ENCODE results near the gene NYAP2.

The NYAP2 gene

DNA sequence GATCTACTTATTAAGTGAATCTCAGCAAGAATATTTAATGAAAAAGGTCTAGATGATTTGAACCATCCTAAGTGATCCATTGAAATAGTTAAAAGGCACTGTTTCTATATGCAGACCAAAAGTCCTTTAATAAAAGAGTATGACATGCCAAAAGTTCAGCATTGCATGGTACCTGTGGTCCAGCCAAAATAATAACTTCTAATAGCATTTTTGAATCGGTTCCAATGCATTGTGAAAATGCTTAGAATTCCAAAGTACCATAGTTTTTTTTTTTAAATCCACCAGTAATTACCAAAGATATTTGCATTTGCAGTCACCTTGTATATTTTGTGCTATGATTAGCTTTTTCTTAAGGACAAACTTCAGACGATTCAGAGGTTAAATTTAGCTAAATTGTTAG is 79.9 kb downstream of the NYAP2 start:
- no peak for DNase-seq (ENCODE audit: low read depth in 1 of 2, low spot score in 1 of 2)

DNA sequence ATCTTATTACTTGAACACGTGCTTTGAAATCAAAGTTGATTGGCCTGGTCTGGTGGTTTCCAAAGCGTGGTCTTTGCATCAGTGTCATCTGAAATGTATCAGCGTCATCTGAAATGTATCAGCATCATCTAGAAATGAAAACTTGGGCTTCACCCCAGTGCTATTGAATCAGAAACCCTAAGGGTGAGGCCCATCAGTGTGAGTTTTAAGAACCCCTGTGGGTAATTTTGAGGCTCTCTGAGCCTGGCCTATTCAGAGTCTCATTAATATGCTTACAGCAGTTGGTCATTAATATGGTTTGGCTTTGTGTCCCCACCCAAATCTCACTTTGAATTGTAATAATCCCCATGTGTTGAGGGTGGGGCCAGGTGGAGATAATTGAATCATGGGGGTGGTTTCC is 85.2 kb downstream of the NYAP2 start:
- no peak for DNase-seq (ENCODE audit: low read depth in 1 of 2, low spot score in 1 of 2)

- no peak for DNase-seq (ENCODE audit: low read depth in 1 of 2, low spot score in 1 of 2)
Observed at GRCh38 chr2:225486236-225486635, 86.7 kb downstream of the NYAP2 start.

DNA sequence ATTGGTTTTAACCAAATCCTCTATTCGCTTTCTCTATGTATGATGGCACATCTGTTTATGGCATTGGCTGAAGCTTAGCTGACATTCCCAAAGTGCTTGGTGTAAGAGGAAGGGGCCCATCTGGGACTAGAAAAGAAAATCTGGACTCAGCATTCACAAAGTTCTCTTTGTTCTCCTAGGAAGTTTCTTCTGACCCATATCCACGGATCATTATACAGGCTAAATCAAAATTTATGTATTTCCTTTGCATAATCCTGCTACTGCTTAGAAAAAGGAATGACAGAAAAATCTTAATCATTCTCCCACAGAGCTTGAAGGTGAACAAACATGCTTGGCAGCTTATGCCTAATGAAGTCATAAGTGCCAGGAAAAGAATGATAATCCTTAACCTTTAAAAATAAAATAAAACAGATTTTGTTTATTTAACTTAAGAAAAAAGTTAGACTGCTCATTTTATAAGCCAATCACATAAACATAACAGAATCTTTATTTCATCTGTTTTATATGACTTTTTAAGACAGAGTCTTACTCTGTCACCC is 88.4 kb downstream of the NYAP2 start:
- no peak for DNase-seq (ENCODE audit: low read depth in 1 of 2, low spot score in 1 of 2)

- no peak for DNase-seq (ENCODE audit: low read depth in 1 of 2, low spot score in 1 of 2)
Observed at GRCh38 chr2:225488743-225489142, 89.2 kb downstream of the NYAP2 start.

GRCh38 chr2:225493420-225494099 is 94.0 kb downstream of the NYAP2 start:
- no peak for DNase-seq (ENCODE audit: low read depth in 1 of 2, low spot score in 1 of 2)

GRCh38 chr2:225494100-225494459 is 94.6 kb downstream of the NYAP2 start:
- DNase-seq (ENCODE audit: low read depth in 1 of 2, low spot score in 1 of 2): no peak

DNA sequence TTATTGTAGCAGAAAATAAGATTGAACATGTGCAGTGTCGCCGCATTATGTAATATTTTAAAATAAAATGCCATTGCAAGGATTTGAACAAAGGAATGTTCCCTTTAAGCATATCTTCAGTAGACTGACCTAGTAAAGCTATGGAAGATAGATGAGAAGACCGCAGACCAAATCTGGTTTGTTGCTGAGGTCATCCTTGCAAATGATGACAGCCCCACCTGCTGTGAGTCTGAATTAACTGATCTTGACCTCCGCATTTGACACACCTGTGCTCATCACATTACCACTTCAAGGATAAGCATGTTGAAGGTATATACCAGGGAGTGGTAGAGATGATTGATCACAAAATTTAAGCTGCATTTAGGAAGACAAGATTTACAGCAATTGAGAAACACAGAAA is 96.2 kb downstream of the NYAP2 start:
- no peak for DNase-seq (ENCODE audit: low read depth in 1 of 2, low spot score in 1 of 2)

DNA sequence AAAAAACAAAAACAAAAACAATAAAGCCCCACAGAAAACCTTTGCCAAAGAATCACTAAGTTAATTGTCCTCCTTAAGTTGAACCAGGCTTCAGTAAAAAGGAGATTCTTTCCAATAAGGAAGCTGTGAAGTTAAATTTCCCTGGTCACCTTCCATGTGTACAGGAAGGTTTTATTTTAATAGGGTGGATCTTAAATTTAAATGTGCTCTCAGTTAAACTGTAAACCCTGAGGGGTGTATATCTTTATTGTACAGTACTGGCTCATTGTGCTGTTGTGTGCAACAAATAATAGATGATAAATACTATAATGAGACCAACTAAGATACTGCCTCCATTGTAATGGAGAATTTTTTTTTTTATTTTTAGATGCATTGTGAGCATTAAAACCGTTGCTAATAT is 97.1 kb downstream of the NYAP2 start:
- DNase-seq (ENCODE audit: low read depth in 1 of 2, low spot score in 1 of 2): no peak

DNA sequence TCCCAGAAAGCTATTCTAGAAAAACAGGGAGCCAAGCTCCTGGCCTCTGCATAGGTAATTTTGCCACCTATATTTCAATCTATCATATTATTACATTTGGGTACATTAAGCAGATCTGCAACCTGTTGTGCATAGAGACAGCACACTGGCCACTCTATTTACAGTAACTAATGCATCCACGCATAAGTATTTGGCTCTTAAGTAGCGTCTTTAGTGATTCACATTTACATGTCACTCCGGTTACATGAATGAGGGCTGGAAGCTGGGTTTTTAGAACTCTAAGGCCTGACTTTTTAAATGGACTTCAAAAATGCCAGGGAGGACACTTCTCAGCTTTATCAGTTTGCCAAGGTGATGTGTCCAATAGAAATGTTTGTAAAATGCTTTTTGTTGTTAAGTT is 97.7 kb downstream of the NYAP2 start:
- DNase-seq (ENCODE audit: low read depth in 1 of 2, low spot score in 1 of 2): no peak

DNA sequence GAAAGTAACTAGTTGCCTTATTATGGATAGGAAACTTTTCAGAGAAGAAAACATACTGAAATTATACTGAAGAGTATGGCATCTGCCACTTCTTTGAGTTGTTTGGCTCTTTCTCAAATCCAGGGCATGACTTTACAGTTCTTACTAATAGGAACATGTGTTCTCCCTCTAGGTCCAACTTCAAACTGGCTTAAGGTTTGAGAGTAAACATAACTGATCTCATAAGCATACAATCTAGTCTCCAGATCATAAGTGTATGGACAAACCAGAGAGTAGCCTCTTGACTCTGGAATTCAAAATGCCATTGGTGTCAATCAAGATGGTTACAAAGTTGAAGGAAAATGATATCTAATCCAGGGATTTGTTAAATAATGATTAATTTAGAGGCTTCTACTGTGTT is 101.5 kb downstream of the NYAP2 start:
- DNase-seq (ENCODE audit: low read depth in 1 of 2, low spot score in 1 of 2): no peak

- DNase-seq (ENCODE audit: low read depth in 1 of 2, low spot score in 1 of 2): no peak
Observed at GRCh38 chr2:225502971-225503370, 103.5 kb downstream of the NYAP2 start.

DNA sequence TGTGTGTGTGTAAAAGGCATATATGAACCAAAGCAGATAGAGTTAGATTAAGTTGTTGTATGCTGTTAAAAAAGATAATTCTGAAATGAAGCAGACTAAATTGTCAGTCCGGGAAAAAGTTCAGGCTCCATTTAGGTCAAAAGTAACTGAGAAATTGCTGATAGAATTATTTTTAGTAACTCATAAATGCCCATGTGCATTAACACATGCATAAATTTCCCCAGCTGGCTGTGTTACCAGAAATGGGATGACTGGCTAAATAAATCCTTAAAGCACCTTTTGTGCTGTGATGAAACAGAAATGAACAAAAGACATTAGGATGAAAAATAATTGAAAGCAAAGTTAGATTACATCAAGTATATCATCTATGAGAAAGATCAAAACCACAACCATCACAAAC is 111.3 kb downstream of the NYAP2 start:
- DNase-seq (ENCODE audit: low read depth in 1 of 2, low spot score in 1 of 2): no peak

DNA sequence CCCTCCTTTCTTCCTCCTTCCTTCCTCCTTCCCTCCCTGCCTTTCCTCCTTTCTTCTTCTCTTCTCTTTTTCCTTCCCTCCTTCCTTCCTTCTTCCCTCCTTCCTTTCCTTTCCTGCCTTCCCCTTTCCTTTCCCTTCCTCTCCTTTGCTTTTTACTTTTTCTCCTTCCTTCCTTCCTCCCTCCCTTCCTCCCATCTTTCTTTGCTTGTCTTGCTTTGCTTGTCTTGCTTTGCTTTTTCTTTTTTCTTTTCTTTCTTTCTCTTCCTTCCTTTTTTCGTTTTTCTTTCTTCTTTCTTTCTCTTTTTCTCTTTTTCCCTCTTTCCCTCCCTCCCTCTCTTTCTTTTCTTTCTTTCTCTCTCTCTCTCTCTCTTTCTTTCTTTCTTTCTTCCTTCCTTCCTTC is 113.0 kb downstream of the NYAP2 start:
- no peak for DNase-seq (ENCODE audit: low read depth in 1 of 2, low spot score in 1 of 2)

- no peak for DNase-seq (ENCODE audit: low read depth in 1 of 2, low spot score in 1 of 2)
Observed at GRCh38 chr2:225512876-225513540, 113.5 kb downstream of the NYAP2 start.

GRCh38 chr2:225515033-225515432 is 115.5 kb downstream of the NYAP2 start:
- DNase-seq (ENCODE audit: low read depth in 1 of 2, low spot score in 1 of 2): no peak

GRCh38 chr2:225526760-225527390 is 127.4 kb downstream of the NYAP2 start:
- DNase-seq (ENCODE audit: low read depth in 1 of 2, low spot score in 1 of 2): no peak

- DNase-seq (ENCODE audit: low read depth in 1 of 2, low spot score in 1 of 2): no peak
Observed at GRCh38 chr2:225531559-225531958, 132.0 kb downstream of the NYAP2 start.

DNA sequence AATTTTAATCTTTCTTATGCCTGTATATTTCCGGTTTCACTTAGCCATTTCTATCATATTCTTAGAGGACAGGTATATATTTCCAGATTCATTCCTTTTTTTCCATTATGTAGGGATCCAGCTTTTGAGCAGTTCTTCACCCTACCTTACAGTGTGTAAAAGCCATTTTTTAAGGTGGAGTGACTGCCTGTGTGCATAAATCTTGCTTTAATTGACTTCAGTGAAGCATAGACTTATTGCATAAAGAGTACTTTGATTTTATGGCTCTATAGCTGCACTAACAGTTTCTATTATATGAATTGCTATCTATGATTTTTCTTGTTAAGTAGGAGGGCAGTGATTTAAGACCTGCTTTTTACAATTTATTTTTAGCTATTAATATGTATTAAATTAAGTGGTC is 132.6 kb downstream of the NYAP2 start:
- no peak for DNase-seq (ENCODE audit: low read depth in 1 of 2, low spot score in 1 of 2)

GRCh38 chr2:225534037-225534436 is 134.5 kb downstream of the NYAP2 start:
- no peak for DNase-seq (ENCODE audit: low read depth in 1 of 2, low spot score in 1 of 2)

DNA sequence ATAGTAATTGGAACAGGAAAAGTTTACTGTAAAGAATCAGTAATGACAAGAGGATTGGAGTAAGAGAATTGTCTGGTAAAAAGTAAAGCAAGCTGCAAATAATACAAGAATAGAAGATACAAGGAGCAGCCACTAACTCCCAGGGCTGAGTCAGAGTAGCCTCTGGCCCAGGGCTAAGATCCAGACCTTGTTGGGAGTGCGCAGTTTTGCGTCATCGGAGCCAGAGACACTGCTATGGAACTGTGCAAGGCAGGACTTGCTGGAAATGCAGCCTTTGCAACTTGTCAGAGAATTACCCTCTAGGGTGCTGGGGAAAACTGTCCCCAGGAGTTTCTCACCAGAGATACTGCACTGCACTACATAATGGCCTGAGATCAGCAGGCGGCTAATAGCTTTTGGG is 135.2 kb downstream of the NYAP2 start:
- DNase-seq (ENCODE audit: low read depth in 1 of 2, low spot score in 1 of 2): no peak

DNA sequence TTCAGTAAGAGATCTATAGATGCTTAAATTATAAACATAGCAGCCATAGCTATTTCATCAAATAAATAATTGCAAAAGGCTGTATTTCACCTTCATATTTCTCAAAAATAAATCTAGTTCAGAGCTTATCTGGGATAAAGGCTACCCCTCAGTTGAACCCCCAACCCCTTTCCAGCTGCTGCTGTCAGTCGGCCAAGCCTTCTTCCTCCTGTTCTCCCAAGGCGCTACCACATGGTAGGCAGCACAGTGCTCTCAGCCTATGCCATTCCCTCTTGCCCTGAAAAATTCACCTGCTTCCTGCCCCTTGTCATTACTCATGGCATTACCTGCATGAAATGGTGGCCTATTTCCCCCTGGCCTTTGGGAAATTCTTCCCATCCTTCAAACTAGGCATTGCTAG is 136.5 kb downstream of the NYAP2 start:
- DNase-seq (ENCODE audit: low read depth in 1 of 2, low spot score in 1 of 2): no peak
